ENCODE data around the gene ALCAM. TPM values are rescaled to one million over a fixed set of nuclear protein-coding genes. Genes with fewer than 3 reads are reported as not detected.

The ALCAM gene
- total RNA-seq, 1 experiment from 2014 or later: 32.3 TPM

DNA sequence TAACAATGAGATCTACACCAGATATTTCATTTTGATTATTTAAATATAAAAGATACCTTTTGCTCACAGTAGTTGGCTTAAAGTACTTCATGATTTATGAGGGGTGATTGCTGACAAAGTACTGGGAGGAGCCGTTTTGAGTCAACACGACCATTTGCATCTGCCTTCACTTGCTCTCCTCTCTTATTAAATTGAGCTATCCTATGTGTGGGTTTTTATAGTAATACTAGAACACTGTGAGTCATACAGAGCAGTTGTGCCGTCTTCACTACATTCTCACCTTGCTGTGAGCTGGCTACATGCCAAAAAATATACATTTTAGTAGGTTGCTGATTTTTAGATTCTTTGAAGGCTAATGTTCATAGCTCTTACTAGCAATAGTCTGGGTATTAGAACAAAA, 161.2 kb downstream of the ALCAM start:
- Histone ChIP-seq H3K27ac (ENCODE audit: low read length) (no peak overlapping the region), H3K9me3 (ENCODE audit: control insufficient read depth, insufficient read depth, low read depth, low read length) (no peaks in the 10 kb centered on the region), H3K27me3 (ENCODE audit: control insufficient read depth, insufficient read depth, low read length) (no peaks in the 10 kb centered on the region), H3K36me3 (ENCODE audit: control insufficient read depth, insufficient read depth, low read length) (no peaks in the 10 kb centered on the region), H3K4me3 (ENCODE audit: low read depth in 2 of 2, low read length in 2 of 2) (no peak overlapping the region), H3K4me1 (ENCODE audit: control insufficient read depth, insufficient read depth, low read length) (no peaks in the 10 kb centered on the region)
- in situ Hi-C loops (cut with HindIII; ENCODE audit: low pct_unique_long_range_greater_than_20kb, low sequenced_read_pairs): no loop called here
- DNase-seq (ENCODE audit: low read depth, low spot score) (no peak), ATAC-seq (no peak)
- CTCF ChIA-PET: no interaction called here
- no peak for TF ChIP-seq TCF7L2 (IDR thresholded peaks at IDR 0.05; ENCODE audit: low read depth, low read length)
- TF ChIP-seq, protein P1, sequence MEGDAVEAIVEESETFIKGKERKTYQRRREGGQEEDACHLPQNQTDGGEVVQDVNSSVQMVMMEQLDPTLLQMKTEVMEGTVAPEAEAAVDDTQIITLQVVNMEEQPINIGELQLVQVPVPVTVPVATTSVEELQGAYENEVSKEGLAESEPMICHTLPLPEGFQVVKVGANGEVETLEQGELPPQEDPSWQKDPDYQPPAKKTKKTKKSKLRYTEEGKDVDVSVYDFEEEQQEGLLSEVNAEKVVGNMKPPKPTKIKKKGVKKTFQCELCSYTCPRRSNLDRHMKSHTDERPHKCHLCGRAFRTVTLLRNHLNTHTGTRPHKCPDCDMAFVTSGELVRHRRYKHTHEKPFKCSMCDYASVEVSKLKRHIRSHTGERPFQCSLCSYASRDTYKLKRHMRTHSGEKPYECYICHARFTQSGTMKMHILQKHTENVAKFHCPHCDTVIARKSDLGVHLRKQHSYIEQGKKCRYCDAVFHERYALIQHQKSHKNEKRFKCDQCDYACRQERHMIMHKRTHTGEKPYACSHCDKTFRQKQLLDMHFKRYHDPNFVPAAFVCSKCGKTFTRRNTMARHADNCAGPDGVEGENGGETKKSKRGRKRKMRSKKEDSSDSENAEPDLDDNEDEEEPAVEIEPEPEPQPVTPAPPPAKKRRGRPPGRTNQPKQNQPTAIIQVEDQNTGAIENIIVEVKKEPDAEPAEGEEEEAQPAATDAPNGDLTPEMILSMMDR (IDR thresholded peaks at IDR 0.05): no peak
- intact Hi-C loops (cut with micrococcal nuclease; ENCODE audit: unreplicated experiment): no loop called here
- POLR2A ChIA-PET: no interaction called here
- no TSS peak for BruUV-seq (replicated peaks)

DNA sequence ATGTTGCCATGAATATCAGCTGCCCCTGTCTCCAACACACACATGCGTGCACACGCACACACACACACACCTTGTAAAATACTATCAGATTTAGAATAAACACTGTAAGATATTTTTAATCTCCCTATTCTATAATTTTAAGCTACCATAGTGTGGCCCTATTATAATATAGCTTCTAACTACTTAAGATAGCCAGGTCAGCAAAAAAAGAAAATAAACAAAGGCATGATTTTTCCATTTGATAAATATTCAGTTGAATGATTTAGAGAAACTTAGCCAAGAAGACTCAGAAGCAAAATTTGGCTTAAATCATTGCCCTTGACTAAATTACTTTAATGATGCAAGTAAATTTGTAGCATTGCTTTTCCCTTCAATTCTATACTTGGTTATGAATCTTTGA, 162.2 kb downstream of the ALCAM start:
- Histone ChIP-seq H3K4me3 (ENCODE audit: low read depth in 2 of 2, low read length in 2 of 2) (no peak overlapping the region), H3K9me3 (ENCODE audit: control insufficient read depth, insufficient read depth, low read depth, low read length) (no peaks in the 10 kb centered on the region), H3K27ac (ENCODE audit: low read length) (no peak overlapping the region), H3K27me3 (ENCODE audit: control insufficient read depth, insufficient read depth, low read length) (no peaks in the 10 kb centered on the region), H3K36me3 (ENCODE audit: control insufficient read depth, insufficient read depth, low read length) (no peaks in the 10 kb centered on the region), H3K4me1 (ENCODE audit: control insufficient read depth, insufficient read depth, low read length) (no peaks in the 10 kb centered on the region)
- ChIA-PET CTCF (no interaction called here), POLR2A (no interaction called here)
- TF ChIP-seq POLR2AphosphoS5 (IDR thresholded peaks at IDR 0.05; ENCODE audit: low read depth, low read length) (no peak), SIN3A (IDR thresholded peaks at IDR 0.05; ENCODE audit: borderline replicate concordance, insufficient read depth, low read depth, low read length) (no peak), TCF7L2 (IDR thresholded peaks at IDR 0.05; ENCODE audit: low read depth, low read length) (no peak), REST (IDR thresholded peaks at IDR 0.05; ENCODE audit: insufficient read depth in 1 of 2, low read depth in 2 of 2, low read length in 1 of 2) (no peak)
- TF ChIP-seq, protein P1 (IDR thresholded peaks at IDR 0.05): no peak
- DNase-seq (ENCODE audit: low read depth, low spot score) (no peak), ATAC-seq (no peak)
- in situ Hi-C loops (cut with HindIII; ENCODE audit: low pct_unique_long_range_greater_than_20kb, low sequenced_read_pairs): no loop called here
- BruUV-seq (replicated peaks): no TSS peak
- intact Hi-C loops (cut with micrococcal nuclease; ENCODE audit: unreplicated experiment): no loop called here

GRCh38 chr3:105529456-105529855, 162.7 kb downstream of the ALCAM start:
- Histone ChIP-seq H3K36me3 (ENCODE audit: control insufficient read depth, insufficient read depth, low read length) (no peaks in the 10 kb centered on the region), H3K4me1 (ENCODE audit: control insufficient read depth, insufficient read depth, low read length) (no peaks in the 10 kb centered on the region), H3K4me3 (ENCODE audit: low read depth in 2 of 2, low read length in 2 of 2) (no peak overlapping the region), H3K27ac (ENCODE audit: low read length) (no peak overlapping the region), H3K27me3 (ENCODE audit: control insufficient read depth, insufficient read depth, low read length) (no peaks in the 10 kb centered on the region), H3K9me3 (ENCODE audit: control insufficient read depth, insufficient read depth, low read depth, low read length) (no peaks in the 10 kb centered on the region)
- CTCF ChIA-PET: no interaction called here
- BruUV-seq (replicated peaks): no TSS peak
- TF ChIP-seq, protein P1 (IDR thresholded peaks at IDR 0.05): no peak
- TF ChIP-seq REST (IDR thresholded peaks at IDR 0.05; ENCODE audit: insufficient read depth in 1 of 2, low read depth in 2 of 2, low read length in 1 of 2): no peak
- TF ChIP-seq SIN3A (IDR thresholded peaks at IDR 0.05; ENCODE audit: borderline replicate concordance, insufficient read depth, low read depth, low read length): no peak
- TF ChIP-seq TCF7L2 (IDR thresholded peaks at IDR 0.05; ENCODE audit: low read depth, low read length): no peak
- TF ChIP-seq POLR2AphosphoS5 (IDR thresholded peaks at IDR 0.05; ENCODE audit: low read depth, low read length): no peak
- in situ Hi-C loops (cut with HindIII; ENCODE audit: low pct_unique_long_range_greater_than_20kb, low sequenced_read_pairs) (no loop called here), intact Hi-C loops (cut with micrococcal nuclease; ENCODE audit: unreplicated experiment) (no loop called here)
- DNase-seq (ENCODE audit: low read depth, low spot score): no peak
- ATAC-seq: no peak
- POLR2A ChIA-PET: no interaction called here

Data from Panc1 (cell line).